Calu3 (cell line): ENCODE measurements around the gene PTPRA. TPM values are rescaled to one million over a fixed set of nuclear protein-coding genes. Genes with fewer than 3 reads are reported as not detected.

Experiments
- BruUV-seq: library from RNA; stranded (reverse); fragments of 400-500 nt; replicated peaks from 2 replicates; lab custom pipeline; 2021; lab: Mats Ljungman, UMichigan
- CTCF ChIA-PET: fragments of 300-600 bp; sonication (Branson Sonifier 250); formaldehyde crosslinking; loops from one replicate; lab custom pipeline; 2022; ENCODE audit warnings: antibody characterized with exemption; lab: Charles Lee
- DNase-seq: peaks from one replicate; pipeline ENCODE4 v3.0.0; 2022
- H3K27ac Mint-ChIP-seq: one replicate; pipeline ENCODE4 v1.8.0; 2022; ENCODE audit warnings: mixed read lengths; ENCODE audit not compliant: unreplicated experiment
- H3K27me3 Mint-ChIP-seq: one replicate; pipeline ENCODE4 v1.8.0; 2022; ENCODE audit warnings: mixed read lengths; ENCODE audit not compliant: unreplicated experiment
- H3K36me3 Mint-ChIP-seq: one replicate; pipeline ENCODE4 v1.8.0; 2022; ENCODE audit warnings: mild to moderate bottlenecking, moderate library complexity, mixed read lengths; ENCODE audit not compliant: insufficient read depth, unreplicated experiment
- H3K4me1 Mint-ChIP-seq: one replicate; pipeline ENCODE4 v1.8.0; 2022; ENCODE audit warnings: mild to moderate bottlenecking, low read depth, mixed read lengths; ENCODE audit not compliant: unreplicated experiment
- H3K4me3 Mint-ChIP-seq: one replicate; pipeline ENCODE4 v1.8.0; 2022; ENCODE audit warnings: mild to moderate bottlenecking, low read depth, moderate library complexity, mixed read lengths; ENCODE audit not compliant: unreplicated experiment
- H3K9me3 Mint-ChIP-seq: one replicate; pipeline ENCODE4 v1.8.0; 2022; ENCODE audit warnings: low read depth, mixed read lengths; ENCODE audit not compliant: unreplicated experiment
- CTCF ChIP-seq: fragments of 200-600 bp; IDR thresholded peaks from one replicate; pipeline ENCODE4 v1.8.0; 2022; ENCODE audit warnings: antibody characterized with exemption; ENCODE audit not compliant: unreplicated experiment
- intact Hi-C: fragments of 100-400 bp; cut with micrococcal nuclease; formaldehyde crosslinking; loops from one replicate; pipeline ENCODE4 v1.10.0; 2022; ENCODE audit not compliant: unreplicated experiment
- total RNA-seq: library from RNA; stranded (reverse); gene quantifications from 2 replicates; pipeline ENCODE4 v1.2.3, GENCODE V29; 2022

The PTPRA gene
- total RNA-seq, 1 experiment from 2014 or later, result 30.2 TPM

GRCh38 chr20:2837221-2837960 lies 35.9 kb upstream of the PTPRA start:
- Mint-ChIP-seq H3K4me1 (peaks cover 8% of the 10 kb centered on the region), H3K27me3 (no peaks in the 10 kb centered on the region), H3K27ac (no peak overlapping the region), H3K36me3 (peaks cover 36% of the 10 kb centered on the region), H3K4me3 (no peak overlapping the region), H3K9me3 (no peaks in the 10 kb centered on the region)
- intact Hi-C loops, result no loop called here
- no peak for TF ChIP-seq CTCF
- no peak for DNase-seq
- CTCF ChIA-PET, result no interaction called here
- no TSS peak for BruUV-seq

- Mint-ChIP-seq H3K27me3 (no peaks in the 10 kb centered on the region), H3K36me3 (peaks cover 36% of the 10 kb centered on the region), H3K27ac (no peak overlapping the region), H3K4me3 (no peak overlapping the region), H3K9me3 (no peaks in the 10 kb centered on the region), H3K4me1 (peaks cover 8% of the 10 kb centered on the region)
- DNase-seq, result no peak
- CTCF ChIA-PET, result no interaction called here
- intact Hi-C loops, result no loop called here
- no TSS peak for BruUV-seq
- TF ChIP-seq CTCF, result no peak
These were observed 35.0 kb upstream of the PTPRA start for GRCh38 chr20:2838170-2838797.

GRCh38 chr20:2838847-2839671 lies 34.2 kb upstream of the PTPRA start:
- Mint-ChIP-seq H3K36me3 (peaks cover 36% of the 10 kb centered on the region), H3K4me3 (peak overlapping the region; percentile 90), H3K27ac (peak overlapping the region; percentile 48), H3K9me3 (no peaks in the 10 kb centered on the region), H3K4me1 (peaks cover 8% of the 10 kb centered on the region), H3K27me3 (no peaks in the 10 kb centered on the region)
- intact Hi-C loops, result no loop called here
- no peak for DNase-seq
- TSS peak; percentile 23 for BruUV-seq
- no peak for TF ChIP-seq CTCF
- CTCF ChIA-PET, result no interaction called here

- peaks cover 8% of the 10 kb centered on the region for H3K4me1 Mint-ChIP-seq
- no TSS peak for BruUV-seq
- intact Hi-C loops, result no loop called here
- peaks cover 36% of the 10 kb centered on the region for H3K36me3 Mint-ChIP-seq
- no peaks in the 10 kb centered on the region for H3K9me3 Mint-ChIP-seq
- peak overlapping the region; percentile 48 for H3K27ac Mint-ChIP-seq
- no peak for TF ChIP-seq CTCF
- H3K4me3 Mint-ChIP-seq, result peak overlapping the region; percentile 90
- DNase-seq, result no peak
- H3K27me3 Mint-ChIP-seq, result no peaks in the 10 kb centered on the region
- CTCF ChIA-PET, result no interaction called here
These were observed 33.5 kb upstream of the PTPRA start for GRCh38 chr20:2839732-2840137.
